Psoas muscle (tissue), 8 donors: Measurements from ENCODE around the gene TPD52L2. TPM values are rescaled to one million over a fixed set of nuclear protein-coding genes. Genes with fewer than 3 reads are reported as not detected.
A peak's percentile ranks its signal among the peaks of the same experiment; 100 is the strongest.

Experiments used
- ATAC-seq, 4 donors: fragments of 200-7000 bp; cut with Tn5 transposase; one replicate each; pipeline ENCODE4 v1.9.1; 2020; ENCODE audit warnings: moderate library complexity in 3 of 4, mild to moderate bottlenecking in 2 of 4
- DNase-seq, 2 donors: peaks; one replicate each; pipeline ENCODE4 v3.0.0-alpha.2; 2020
- H3K27ac ChIP-seq: fragments of 200-600 bp; one replicate; pipeline ENCODE4 v1.8.0; 2022
- H3K27me3 ChIP-seq, 3 donors: fragments of 200-600 bp in 1 of 3; one replicate each; pipeline versions ENCODE4 v1.6.1 to v1.8.0; 2013 to 2022; ENCODE audit warnings: low read length in 2 of 3, mild to moderate bottlenecking in 2 of 3, moderate library complexity in 1 of 3; ENCODE audit not compliant: insufficient read depth in 3 of 3
- H3K36me3 ChIP-seq, 2 donors: fragments of 200-600 bp in 1 of 2; one replicate each; pipeline versions ENCODE4 v1.6.1 to v1.8.0; 2013 to 2022; ENCODE audit warnings: low read depth in 1 of 2, mild to moderate bottlenecking in 1 of 2, moderate library complexity in 1 of 2; ENCODE audit not compliant: insufficient read depth in 1 of 2
- H3K4me1 ChIP-seq: fragments of 200-600 bp; one replicate; pipeline ENCODE4 v1.8.0; 2022
- H3K4me3 ChIP-seq: fragments of 200-600 bp; one replicate; pipeline ENCODE4 v1.8.0; 2022; ENCODE audit warnings: mild to moderate bottlenecking
- H3K9me3 ChIP-seq: fragments of 200-600 bp; one replicate; pipeline ENCODE4 v1.8.0; 2022
- WGBS, 3 donors: extraction: QIAGEN DNeasy Blood & Tissue Kit; methylation state at CpG; one replicate each; pipeline versions ENCODE4 v1.1.6 to v1.1.7; 2013; 5-methylcytosine and 5-hydroxymethylcytosine counted together
- intact Hi-C, 2 donors: fragments of 100-400 bp; cut with DNase I; formaldehyde crosslinking; loops; one replicate each; pipeline versions ENCODE4 v1.11.0 to v1.14.2; 2022
- polyA plus RNA-seq, 3 donors: library from polyadenylated mRNA; stranded (reverse); fragments of 200-250 nt; gene quantifications; one replicate each; pipeline ENCODE4 v1.2.3, GENCODE V29; 2013
- total RNA-seq, 4 donors: library from RNA; stranded (reverse); fragmentation: NEBNext Ultra II Directional in 2 of 4; extraction: Animal tissue kit (Norgen Biotek cat#: 25700) in 2 of 4; gene quantifications; one replicate each; pipeline versions ENCODE4 v1.2.1 to v1.2.4, GENCODE V29; 2021 to 2023
- TF ChIP-seq, protein P1 (sequence below): fragments of 200-600 bp; IDR thresholded peaks from one replicate; pipeline ENCODE4 v1.8.0; 2022; ENCODE audit warnings: antibody characterized with exemption
- donor health status: healthy with polysubstance abuse.
- donor health status: DM: no; HTN: no; CAD: no; lungs with moderate emphysema.
- donor health status: Bipolar disorder and iron deficiency.
- donor health status: healthy.
- donor health status: DM: yes; HTN: yes; CAD: no.
- donor health status: DM: no; HTN: no; CAD: no.
- donor health status: DM: no; HTN: no; CAD: no.
- donor health status: DM: yes; HTN: yes; CAD: no.

Gene TPD52L2
- total and polyA plus RNA-seq, 7 donors, result 40.7 to 152 (median 55.8) TPM

DNA sequence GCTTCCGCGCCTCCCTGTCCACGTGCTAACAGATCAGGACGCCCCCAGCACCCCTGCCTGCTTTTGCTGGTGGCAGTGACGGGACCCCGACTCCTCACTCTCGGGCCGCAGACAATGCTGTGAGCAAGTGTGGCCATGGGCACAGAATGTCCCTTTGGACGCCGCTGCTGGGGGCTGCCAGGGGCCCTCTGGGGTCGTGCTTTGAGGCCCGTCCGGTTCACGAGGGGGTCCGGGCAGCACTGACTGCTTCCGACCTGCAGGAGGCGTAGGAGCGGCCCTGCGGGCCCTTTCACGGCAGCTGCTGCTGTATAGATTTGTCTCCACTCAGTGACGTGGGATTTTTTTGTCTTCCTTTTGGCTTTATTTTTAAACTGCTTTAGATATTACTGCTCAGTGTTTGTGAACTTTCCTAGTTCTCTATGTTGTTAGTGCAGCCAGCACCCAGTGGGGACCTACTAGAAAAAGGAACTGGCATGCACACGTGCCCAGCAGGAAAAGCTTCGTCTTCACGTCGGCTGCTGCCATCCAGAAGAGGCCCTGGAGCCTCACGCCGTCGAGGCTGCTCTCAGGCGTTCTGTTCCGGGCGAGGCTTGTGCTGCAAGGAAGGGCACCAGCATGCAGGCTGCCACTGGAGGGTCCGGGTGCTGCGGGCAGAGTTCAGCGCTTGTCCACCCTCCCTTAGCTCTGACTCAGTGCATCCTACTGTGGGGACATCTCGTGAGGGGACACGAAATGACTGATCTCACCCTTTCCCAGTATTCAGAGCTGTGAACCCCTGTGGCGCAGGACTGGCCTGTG is 69.4 kb downstream of the TPD52L2 start:
- H3K27me3 ChIP-seq, result no peaks in the 10 kb centered on the region
- H3K4me3 ChIP-seq, result no peak overlapping the region
- H3K9me3 ChIP-seq, result no peaks in the 10 kb centered on the region
- no peak for DNase-seq
- intact Hi-C loops, result no loop called here
- no peak overlapping the region for H3K27ac ChIP-seq
- ATAC-seq, result no peak
- WGBS, 3 donors, result 79 to 88% (median 82%) methylated on average over 37 of the region's 37 CpGs
- TF ChIP-seq, protein P1, sequence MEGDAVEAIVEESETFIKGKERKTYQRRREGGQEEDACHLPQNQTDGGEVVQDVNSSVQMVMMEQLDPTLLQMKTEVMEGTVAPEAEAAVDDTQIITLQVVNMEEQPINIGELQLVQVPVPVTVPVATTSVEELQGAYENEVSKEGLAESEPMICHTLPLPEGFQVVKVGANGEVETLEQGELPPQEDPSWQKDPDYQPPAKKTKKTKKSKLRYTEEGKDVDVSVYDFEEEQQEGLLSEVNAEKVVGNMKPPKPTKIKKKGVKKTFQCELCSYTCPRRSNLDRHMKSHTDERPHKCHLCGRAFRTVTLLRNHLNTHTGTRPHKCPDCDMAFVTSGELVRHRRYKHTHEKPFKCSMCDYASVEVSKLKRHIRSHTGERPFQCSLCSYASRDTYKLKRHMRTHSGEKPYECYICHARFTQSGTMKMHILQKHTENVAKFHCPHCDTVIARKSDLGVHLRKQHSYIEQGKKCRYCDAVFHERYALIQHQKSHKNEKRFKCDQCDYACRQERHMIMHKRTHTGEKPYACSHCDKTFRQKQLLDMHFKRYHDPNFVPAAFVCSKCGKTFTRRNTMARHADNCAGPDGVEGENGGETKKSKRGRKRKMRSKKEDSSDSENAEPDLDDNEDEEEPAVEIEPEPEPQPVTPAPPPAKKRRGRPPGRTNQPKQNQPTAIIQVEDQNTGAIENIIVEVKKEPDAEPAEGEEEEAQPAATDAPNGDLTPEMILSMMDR, result no peak
- H3K4me1 ChIP-seq, result no peaks in the 10 kb centered on the region
- H3K36me3 ChIP-seq, result peaks cover 15 to 70% of the 10 kb centered on the region in 2 donors

DNA sequence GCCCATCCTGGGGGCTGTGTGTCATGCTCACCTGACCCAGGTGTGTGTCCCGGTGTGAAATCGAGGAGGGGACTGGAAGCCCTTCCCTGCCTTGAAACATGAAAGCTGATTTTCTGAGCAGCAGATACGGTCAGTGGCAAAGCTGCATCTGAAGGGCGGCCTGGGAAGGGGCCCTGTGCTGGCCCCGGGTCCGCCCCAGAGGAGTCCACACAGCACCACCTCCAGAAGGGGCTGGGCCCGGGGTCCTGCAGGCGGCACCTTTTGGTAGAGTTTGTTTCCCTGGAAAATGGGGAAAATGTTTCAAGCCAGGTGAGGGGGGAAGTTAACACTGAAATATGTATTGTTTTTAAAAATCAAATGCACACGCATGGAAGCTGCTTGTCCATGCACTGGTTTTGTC is 70.4 kb downstream of the TPD52L2 start:
- DNase-seq, result no peak
- H3K4me3 ChIP-seq, result no peak overlapping the region
- H3K27me3 ChIP-seq, result no peaks in the 10 kb centered on the region
- TF ChIP-seq, protein P1, result no peak
- intact Hi-C loops, result no loop called here
- H3K9me3 ChIP-seq, result no peaks in the 10 kb centered on the region
- H3K36me3 ChIP-seq, result peaks cover 9 to 70% of the 10 kb centered on the region in 2 donors
- 89 to 92% (median 89%) methylated on average over 9 of the region's 9 CpGs for WGBS, 3 donors
- no peaks in the 10 kb centered on the region for H3K4me1 ChIP-seq
- H3K27ac ChIP-seq, result no peak overlapping the region
- ATAC-seq, result no peak

DNA sequence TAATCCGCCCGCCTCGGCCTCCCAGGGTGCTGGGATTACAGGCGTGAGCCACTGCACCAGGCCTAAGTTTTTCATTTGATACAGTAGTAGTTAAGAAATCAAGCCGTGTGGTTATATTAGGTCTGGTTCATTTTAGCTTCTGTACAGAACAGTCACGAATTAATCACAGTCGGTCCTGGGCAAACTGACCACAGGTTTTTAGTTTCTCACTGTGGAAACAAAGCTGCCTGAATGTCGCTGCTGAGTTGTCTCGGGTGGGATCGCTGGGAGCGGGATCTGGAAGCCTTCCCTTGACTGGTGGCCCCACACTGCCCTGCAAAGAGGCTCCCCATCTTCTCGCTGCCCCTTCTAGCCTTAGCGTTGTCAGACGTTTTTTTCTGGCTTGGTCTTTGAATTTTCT is 72.5 kb downstream of the TPD52L2 start:
- Histone ChIP-seq H3K36me3 (peaks cover 5 to 60% of the 10 kb centered on the region in 2 donors), H3K27me3 (no peaks in the 10 kb centered on the region), H3K9me3 (no peaks in the 10 kb centered on the region), H3K27ac (peak overlapping the region; percentile 46), H3K4me1 (no peaks in the 10 kb centered on the region), H3K4me3 (no peak overlapping the region)
- WGBS, 3 donors, result 48 to 82% (median 54%) methylated on average over 14 of the region's 14 CpGs
- TF ChIP-seq, protein P1, result no peak
- intact Hi-C loops, result no loop called here
- DNase-seq, result no peak
- peak; percentile 42 to 78 (median 53) for ATAC-seq

DNA sequence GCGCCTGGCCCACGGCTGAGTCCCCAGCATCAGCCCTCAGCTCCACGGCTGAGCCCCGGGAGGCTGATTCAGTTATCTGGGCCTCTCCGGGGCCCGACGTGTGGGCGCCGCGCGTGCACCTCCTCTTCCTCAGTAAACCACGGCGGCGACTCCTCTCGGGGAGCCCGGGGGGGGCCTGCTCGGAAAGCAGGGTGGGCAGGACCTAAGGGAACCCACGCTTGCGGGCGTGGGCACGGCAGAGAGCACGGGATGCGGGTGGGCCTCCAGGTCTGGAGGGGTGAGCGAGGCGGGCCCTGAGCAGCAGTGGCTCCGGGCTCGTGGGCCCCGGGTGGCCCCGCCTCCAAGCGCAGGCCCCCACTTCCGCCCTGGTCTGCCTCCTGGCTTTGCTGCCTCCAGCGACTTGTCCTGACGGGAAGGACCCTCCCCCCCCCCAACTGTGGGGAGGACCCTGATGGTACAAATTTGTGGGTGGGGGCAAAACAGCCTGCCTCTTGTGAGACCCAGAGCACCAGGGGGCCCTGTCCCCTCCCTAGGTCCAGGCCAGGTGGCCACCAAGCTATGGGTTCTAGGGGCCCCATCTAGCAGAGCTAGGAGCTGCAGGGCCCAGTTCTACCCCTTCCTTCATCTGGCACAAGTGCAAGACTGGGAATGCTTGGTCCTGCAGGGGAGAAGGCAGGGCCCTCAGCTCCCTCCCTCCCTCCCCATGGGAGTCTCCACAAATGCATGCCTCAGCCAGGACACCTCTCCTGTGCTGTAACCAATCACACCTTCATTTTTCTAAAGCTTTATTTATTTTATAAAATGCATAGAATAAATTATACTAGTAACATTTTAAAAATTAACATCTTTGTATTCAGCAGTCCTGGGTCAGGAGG is 74.2 kb downstream of the TPD52L2 start:
- Histone ChIP-seq H3K27ac (no peak overlapping the region), H3K9me3 (no peaks in the 10 kb centered on the region), H3K36me3 (peaks cover 8 to 75% of the 10 kb centered on the region in 2 donors), H3K4me1 (peaks cover 5% of the 10 kb centered on the region), H3K27me3 (no peaks in the 10 kb centered on the region), H3K4me3 (no peak overlapping the region)
- intact Hi-C loops, result no loop called here
- WGBS, 3 donors, result 86 to 89% (median 87%) methylated on average over 26 to 33 of the region's 33 CpGs
- TF ChIP-seq, protein P1, result no peak
- DNase-seq, result peak in 1 of 2 donors; percentile 18
- ATAC-seq, result no peak
